Measurements from ENCODE around the gene SPINDOC. TPM values are rescaled to one million over a fixed set of nuclear protein-coding genes. Genes with fewer than 3 reads are reported as not detected.

SPINDOC gene
- polyA plus RNA-seq, 1 of the 3 experiments (the other 2 are of a cell fraction): 45.0 TPM

DNA sequence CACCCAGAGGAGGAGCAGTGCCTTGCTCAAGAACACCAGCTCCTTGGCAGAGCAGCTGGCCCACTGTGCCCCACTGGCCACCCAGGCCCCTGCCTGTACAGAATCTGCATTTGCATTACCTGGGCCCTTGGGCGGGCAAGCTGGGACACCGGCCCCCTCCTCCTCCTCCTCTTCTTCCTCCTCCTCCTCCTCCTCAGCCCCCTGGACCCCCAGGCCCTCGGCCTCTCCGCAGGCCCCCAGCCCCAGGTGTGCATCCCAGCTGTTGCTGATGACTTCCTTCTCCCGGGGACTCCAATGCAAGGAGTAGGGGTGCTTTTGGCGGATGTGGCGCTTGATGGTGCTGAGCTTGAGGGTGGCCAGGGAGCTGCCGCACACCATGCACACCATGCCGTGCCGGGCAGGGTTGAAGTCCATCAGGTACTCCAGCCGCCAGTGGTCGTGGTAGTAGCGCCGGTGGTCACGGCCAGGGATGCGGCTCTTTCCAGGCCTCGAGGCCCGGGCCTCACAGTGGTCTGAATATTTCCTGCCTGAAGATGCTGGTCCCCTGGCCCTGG, 47.5 kb upstream of the SPINDOC start (continued):
- TF ChIP-seq, protein P1, sequence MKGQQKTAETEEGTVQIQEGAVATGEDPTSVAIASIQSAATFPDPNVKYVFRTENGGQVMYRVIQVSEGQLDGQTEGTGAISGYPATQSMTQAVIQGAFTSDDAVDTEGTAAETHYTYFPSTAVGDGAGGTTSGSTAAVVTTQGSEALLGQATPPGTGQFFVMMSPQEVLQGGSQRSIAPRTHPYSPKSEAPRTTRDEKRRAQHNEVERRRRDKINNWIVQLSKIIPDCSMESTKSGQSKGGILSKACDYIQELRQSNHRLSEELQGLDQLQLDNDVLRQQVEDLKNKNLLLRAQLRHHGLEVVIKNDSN (IDR thresholded peaks at IDR 0.05; ENCODE audit: borderline replicate concordance, low read depth): no peak
- TF ChIP-seq NRF1 (IDR thresholded peaks at IDR 0.05; ENCODE audit: low read depth, low read length) (no peak), EZH2phosphoT487 (IDR thresholded peaks at IDR 0.05; ENCODE audit: borderline replicate concordance, low read depth) (no peak)

DNA sequence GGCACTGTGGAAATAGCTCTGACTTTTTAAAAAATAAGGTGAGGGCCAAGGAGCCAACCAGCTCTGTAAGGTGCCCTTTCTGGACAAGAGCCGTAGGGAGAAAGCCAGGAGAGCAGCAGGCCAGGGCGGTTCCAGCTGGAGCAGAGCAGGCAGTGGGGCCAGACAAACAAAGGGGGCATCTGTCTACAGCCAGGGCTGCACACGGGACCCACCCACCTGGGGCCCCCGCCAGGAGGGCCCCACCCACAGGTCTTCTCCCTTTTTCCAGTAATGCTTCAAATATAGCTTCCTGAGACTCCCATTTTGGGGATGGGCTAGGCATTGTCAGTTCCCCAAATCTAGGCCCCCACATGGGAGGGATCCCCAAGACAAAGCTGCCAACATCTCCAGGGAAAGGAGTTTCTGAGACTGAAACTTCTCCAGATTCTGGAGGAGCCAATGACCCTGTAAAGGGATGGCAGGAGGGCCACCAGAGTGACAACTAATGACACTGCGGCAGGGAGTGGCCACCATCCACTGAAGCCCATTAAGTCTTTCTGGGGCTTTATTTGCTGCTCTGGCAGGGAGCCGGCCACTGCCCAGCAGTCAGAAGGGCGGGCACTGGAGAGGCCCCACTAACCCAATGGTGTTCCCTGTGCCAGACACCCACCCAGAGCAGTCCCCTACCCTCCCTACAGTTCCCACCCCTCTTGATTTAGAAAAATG, 46.6 kb upstream of the SPINDOC start:
- Histone ChIP-seq H3K9me3 (no peaks in the 10 kb centered on the region), H3K9me2 (no peaks in the 10 kb centered on the region), H3K4me3 (ENCODE audit: low read depth in 2 of 2, low read length in 1 of 2) (peak overlapping the region; percentile 78 to 89), H3K79me2 (ENCODE audit: insufficient read depth) (peaks cover 27% of the 10 kb centered on the region), H3K36me3 (replicated peaks in 1 of 2; ENCODE audit: control insufficient read depth in 1 of 2, insufficient read depth in 2 of 2, low read length in 1 of 2) (peaks cover 0 to 39% of the 10 kb centered on the region in 2 experiments), H4K20me1 (ENCODE audit: insufficient read depth) (peaks cover 18% of the 10 kb centered on the region), H3K27me3 (ENCODE audit: insufficient read depth) (no peaks in the 10 kb centered on the region), H3K4me1 (ENCODE audit: control insufficient read depth in 1 of 2, insufficient read depth in 2 of 2, low read depth in 1 of 2, low read length in 1 of 2) (peaks cover 0 to 22% of the 10 kb centered on the region in 2 experiments; a peak in 1 of 4 replicates), H3K4me2 (peak overlapping the region; percentile 95), H2AFZ (ENCODE audit: low read depth) (no peak overlapping the region), H3K9ac (peak overlapping the region; percentile 84; the same call in 1 of the 2 replicates), H3K27ac (ENCODE audit: low read depth in 2 of 2, low read length in 1 of 2) (peak overlapping the region in 1 of 2 experiments; percentile 84; a peak in 2 of 4 replicates), H3F3A (replicated peaks; ENCODE audit: insufficient read depth) (peaks cover 5% of the 10 kb centered on the region)
- TF ChIP-seq, protein P2, sequence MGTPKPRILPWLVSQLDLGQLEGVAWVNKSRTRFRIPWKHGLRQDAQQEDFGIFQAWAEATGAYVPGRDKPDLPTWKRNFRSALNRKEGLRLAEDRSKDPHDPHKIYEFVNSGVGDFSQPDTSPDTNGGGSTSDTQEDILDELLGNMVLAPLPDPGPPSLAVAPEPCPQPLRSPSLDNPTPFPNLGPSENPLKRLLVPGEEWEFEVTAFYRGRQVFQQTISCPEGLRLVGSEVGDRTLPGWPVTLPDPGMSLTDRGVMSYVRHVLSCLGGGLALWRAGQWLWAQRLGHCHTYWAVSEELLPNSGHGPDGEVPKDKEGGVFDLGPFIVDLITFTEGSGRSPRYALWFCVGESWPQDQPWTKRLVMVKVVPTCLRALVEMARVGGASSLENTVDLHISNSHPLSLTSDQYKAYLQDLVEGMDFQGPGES (IDR thresholded peaks at IDR 0.05; ENCODE audit: low read depth, low read length): no peak
- no peak for TF ChIP-seq RXRA (IDR thresholded peaks at IDR 0.05; ENCODE audit: borderline replicate concordance, low read depth)
- ChIA-PET CTCF (interaction anchor here (1.1 to 4.7 kb wide), 8 partner anchors 26 to 383 kb away, joined by 3 to 43 read pairs (median 6); partner anchors contain the start of genes MARK2 and RTN3), POLR2A (interaction anchor here (1.5 kb wide), 2 partner anchors 151 to 180 kb away, joined by 4 to 5 read pairs; partner anchors contain the start of gene RCOR2)
- DNase-seq: peak; percentile 54
- 78% methylated on average over 3 of the region's 7 CpGs for WGBS (ENCODE audit: low lambda C conversion rate)

DNA sequence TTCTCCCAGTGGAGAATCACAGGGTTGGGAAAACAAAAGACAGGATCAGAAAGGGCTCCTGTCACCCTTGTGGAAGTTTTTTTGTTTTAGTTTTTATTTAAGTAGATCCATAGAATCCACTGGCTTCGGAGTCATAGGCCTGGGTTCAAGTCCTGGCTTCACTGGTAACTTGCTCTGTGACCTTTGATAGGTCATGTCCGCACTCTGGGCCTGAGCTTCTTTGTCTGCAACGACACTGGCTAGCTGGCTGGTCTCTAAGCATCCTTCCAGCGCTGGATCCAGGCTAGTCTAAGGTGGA, 46.0 kb upstream of the SPINDOC start:
- Histone ChIP-seq H3K9ac (peak overlapping the region; percentile 84; the same call in 1 of the 2 replicates), H4K20me1 (ENCODE audit: insufficient read depth) (peaks cover 18% of the 10 kb centered on the region), H3F3A (replicated peaks; ENCODE audit: insufficient read depth) (peaks cover 5% of the 10 kb centered on the region), H2AFZ (ENCODE audit: low read depth) (no peak overlapping the region), H3K9me3 (no peaks in the 10 kb centered on the region), H3K4me3 (ENCODE audit: low read depth in 2 of 2, low read length in 1 of 2) (peak overlapping the region; percentile 78 to 89), H3K9me2 (no peaks in the 10 kb centered on the region), H3K79me2 (ENCODE audit: insufficient read depth) (peaks cover 27% of the 10 kb centered on the region), H3K27ac (ENCODE audit: low read depth in 2 of 2, low read length in 1 of 2) (peak overlapping the region; percentile 59 to 84; a peak in 3 of 4 replicates), H3K4me2 (peak overlapping the region; percentile 95), H3K4me1 (ENCODE audit: control insufficient read depth in 1 of 2, insufficient read depth in 2 of 2, low read depth in 1 of 2, low read length in 1 of 2) (peaks cover 0 to 22% of the 10 kb centered on the region in 2 experiments; a peak in 1 of 4 replicates), H3K27me3 (ENCODE audit: insufficient read depth) (no peaks in the 10 kb centered on the region), H3K36me3 (replicated peaks in 1 of 2; ENCODE audit: control insufficient read depth in 1 of 2, insufficient read depth in 2 of 2, low read length in 1 of 2) (peaks cover 0 to 34% of the 10 kb centered on the region in 2 experiments)
- 7% methylated on average over 4 of the region's 4 CpGs for WGBS (ENCODE audit: low lambda C conversion rate)
- DNase-seq: no peak
- TF ChIP-seq EZH2phosphoT487 (IDR thresholded peaks at IDR 0.05; ENCODE audit: borderline replicate concordance, low read depth): no peak
- no peak for TF ChIP-seq POLR2AphosphoS5 (IDR thresholded peaks at IDR 0.05; ENCODE audit: low read depth, low read length)
- CTCF ChIA-PET: interaction anchor here (0.9 to 4.7 kb wide), 17 partner anchors 11 to 384 kb away, joined by 3 to 43 read pairs (median 6); partner anchors contain the start of genes ATL3, COX8A, MARK2 and RTN3
- POLR2A ChIA-PET: interaction anchor here (1.5 kb wide), 2 partner anchors 150 to 179 kb away, joined by 4 to 5 read pairs; partner anchors contain the start of gene RCOR2
